ENCODE data around the gene ZNF660.
A peak's percentile ranks its signal among the peaks of the same experiment; 100 is the strongest.
"Not testable (repeated sequence)": the region's sequence is repeated elsewhere in the genome, so short reads cannot be mapped to it uniquely, and the experiment has no call there.

The ZNF660 gene

DNA sequence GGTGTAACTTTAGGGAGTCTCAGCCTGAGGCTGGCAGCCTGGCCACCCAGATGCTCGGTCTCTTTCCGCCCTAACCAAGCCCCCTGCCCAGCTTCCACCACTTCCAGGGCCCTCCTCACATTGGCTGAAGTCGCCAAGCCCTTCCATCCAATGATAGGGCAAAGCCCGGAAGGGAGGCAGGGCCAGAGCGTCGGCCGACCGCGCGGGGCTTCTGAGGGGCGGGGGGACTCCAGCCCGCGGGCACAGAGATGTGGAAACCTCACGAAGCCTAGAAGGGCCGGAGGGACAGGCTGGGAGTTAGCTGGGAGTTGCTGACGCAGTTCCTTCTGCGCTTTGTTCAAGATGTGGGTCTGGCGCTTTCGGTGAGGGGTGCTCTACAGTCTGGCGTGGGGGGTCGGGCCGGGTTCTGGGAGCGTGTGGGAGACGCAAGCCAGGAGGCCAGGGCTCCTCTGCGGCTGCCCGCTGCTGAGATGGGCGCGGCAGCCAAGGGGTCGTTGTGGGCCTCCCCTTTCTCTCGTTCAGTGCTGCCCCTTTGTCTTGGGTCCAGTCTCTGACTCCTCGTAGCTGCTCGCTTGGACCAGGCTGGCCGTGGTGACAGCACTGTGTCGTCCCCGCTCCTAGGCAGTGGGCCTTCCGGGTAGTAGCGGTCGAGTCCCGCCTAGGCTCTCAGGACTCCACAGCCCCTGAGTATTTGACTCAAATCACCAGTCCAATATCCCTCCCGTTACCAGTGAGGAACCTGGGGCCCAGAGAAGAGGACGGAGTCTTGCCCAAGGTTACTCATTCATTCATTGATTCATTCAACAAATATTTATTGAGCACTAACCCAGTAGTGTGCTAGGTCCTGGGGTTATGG, at the start of gene ZNF660:
Gene ZNF660, plus strand, starts transcription at position 319 of the 856 bp plus-strand sequence. CDS start 9,230 bp downstream, outside the sequence.
- DNase-seq (ENCODE audit: low spot score), result peak; percentile 82

GRCh38 chr3:44535364-44535763, 49.4 kb upstream of the ZNF660 start:
- DNase-seq (ENCODE audit: low spot score), result no peak

- not testable (repeated sequence) for DNase-seq (ENCODE audit: low spot score)
Measured at GRCh38 chr3:44544811-44545210, 40.0 kb upstream of the ZNF660 start.

GRCh38 chr3:44554626-44555592, 29.9 kb upstream of the ZNF660 start, which contains the start of gene ZKSCAN7:
ZKSCAN7 (plus strand) TSS chr3:44555193; CDS start chr3:44557048, 1,855 bp downstream.
- DNase-seq (ENCODE audit: low spot score), result peak; percentile 85

DNA sequence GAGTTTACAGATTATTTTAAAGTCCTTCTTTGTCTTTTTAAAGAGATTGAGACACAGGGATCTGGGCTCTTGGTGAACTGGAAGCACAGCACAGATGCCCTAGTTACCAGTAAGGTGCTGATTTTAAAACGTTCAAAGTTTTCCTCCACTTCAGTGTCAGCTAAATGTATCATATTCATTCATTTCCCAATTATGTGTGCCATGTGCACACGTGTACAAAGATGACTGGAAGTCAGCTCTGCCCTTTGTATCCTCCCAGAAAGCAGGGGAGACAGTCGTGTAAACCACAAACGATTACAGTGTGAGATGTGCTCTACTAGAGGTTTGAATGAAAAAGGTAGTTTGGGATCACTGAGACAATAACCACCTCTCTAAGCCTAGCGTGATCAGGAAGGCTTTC, 29.0 kb upstream of the ZNF660 start:
- DNase-seq (ENCODE audit: low spot score), result peak; percentile 30

GRCh38 chr3:44557074-44557473, 27.7 kb upstream of the ZNF660 start:
- DNase-seq (ENCODE audit: low spot score), result no peak

GRCh38 chr3:44561076-44561475, 23.7 kb upstream of the ZNF660 start:
- DNase-seq (ENCODE audit: low spot score), result no peak

DNA sequence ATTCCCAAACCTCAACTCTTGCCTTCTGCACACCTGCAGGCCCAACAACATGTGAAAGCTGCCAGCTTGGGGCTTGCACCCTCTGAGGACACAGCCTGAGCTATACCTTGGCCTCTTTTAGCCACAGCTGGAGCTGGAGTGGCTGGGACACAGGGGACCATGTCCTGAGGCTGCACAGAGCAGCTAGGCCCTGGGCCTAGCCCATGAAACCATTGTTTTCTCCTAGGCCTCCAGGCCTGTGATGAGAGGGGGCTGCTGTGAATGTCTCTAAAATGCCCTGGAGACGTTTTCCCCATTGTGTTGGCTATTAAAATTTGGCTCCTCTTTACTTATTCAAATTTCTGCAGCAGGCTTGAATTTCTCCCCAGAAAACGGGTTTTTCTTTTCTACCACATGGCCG, 22.6 kb upstream of the ZNF660 start:
- no peak for DNase-seq (ENCODE audit: low spot score)

DNA sequence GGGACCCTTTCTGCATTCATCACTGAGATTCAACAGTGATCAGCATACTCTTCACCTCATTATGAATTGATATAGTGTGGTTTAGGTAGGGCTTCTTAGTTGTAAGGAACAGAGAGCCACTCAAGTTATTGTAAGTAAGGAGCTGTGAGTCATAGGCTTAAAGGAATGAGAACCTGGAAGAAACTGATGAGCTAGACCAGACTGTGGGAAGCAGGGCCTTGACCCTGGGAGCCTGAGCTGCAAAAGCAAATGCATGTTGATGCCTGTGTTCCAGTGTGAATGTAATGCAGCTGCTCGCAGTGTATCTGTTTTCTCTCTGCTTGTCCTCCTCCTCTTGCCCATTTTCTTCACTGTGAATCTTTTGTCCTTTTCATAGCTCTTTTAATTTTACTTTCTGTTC, 16.2 kb upstream of the ZNF660 start:
- DNase-seq (ENCODE audit: low spot score), result peak; percentile 32

GRCh38 chr3:44571024-44571423, 13.7 kb upstream of the ZNF660 start:
- no peak for DNase-seq (ENCODE audit: low spot score)

DNA sequence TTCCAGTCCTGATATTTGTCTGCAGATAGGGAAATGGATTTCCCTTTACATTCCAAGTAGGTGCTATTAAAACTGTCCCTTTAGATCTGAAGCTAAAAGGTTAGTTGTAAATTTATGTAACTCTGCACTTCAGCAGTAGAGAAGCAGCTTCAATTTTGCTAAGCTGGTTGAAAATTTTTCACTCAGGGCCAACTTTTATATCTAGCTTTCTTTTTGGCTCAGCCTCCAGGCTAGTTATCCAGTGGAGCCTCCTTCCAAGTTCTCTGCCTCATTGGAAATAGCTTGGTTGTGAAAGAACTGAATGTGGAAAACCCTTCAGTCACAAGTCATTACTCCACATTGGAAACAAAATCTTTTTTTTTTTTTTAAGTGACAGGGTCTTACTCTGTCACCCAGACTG, 8.2 kb upstream of the ZNF660 start:
- DNase-seq (ENCODE audit: low spot score), result no peak

- DNase-seq (ENCODE audit: low spot score), result not testable (repeated sequence)
Measured at GRCh38 chr3:44577354-44577952, 7.3 kb upstream of the ZNF660 start.

DNA sequence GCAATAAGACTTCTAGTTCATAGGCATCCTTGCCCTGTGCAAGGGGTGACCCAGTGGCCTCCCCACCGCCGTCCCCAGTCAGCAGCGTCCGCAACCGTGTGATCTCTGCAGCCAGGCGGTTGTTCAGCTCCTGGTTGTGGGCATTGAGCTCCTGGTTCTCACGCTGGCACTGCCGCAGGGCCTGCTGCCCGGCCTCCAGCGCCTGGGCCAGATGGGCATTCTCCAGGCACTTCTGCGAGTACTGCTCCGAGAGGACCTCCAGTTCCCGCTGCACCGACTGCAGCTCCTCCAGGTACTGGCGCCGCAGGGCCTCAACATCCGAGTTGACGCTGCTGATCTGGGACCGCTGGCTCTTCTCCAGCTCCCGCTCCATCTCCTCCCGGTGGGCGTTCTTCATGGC, 6.4 kb upstream of the ZNF660 start:
- DNase-seq (ENCODE audit: low spot score), result not testable (repeated sequence)

DNA sequence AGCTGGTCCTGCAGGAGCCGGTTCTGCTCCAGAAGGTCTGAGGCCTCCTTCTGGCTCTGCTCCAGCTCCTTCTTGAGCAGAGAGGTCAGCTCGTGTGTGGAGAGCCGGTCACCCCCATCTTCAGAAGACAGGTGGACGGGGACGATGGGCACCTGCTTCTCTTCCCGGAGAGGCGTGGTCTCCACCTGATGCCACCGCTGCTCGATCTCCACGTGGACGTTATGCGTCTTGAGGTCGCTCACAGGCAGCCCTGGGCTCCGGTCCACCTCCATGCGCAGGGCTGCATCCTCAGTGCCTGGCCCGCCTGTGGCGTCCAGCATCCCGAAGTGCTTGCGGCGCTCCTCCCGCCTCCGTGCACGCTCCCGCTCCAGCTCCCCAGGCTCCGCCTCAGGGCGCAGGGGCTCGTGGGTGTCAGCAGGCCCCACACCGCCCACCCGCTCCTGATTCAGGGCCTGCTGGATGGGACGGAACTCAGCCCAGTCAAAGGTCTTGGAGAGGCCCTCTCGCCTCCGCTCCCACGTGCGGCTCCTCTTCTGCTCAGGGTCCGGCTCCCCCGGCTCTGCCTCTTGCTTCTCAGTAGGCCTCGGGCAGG, 5.7 kb upstream of the ZNF660 start:
- not testable (repeated sequence) for DNase-seq (ENCODE audit: low spot score)

DNA sequence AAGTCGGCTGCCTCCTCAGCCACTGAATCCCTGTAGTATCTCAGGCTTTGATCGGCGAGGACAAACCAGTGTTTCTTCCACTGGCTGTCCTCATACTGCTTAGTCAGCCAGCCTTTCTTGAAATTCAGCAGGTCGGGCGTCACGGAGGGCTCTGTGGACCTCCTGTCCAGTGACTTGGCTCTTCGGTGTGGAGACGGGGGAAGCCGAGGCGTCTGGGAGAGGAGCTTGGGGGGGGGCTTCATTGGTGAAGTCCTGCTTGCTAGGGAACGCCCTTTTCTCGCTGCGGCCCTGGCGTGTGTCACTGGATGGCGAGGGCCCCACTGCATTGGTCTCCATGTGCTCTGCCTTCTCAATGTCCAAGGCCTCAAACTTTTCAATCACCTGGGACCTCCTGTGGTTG, 5.0 kb upstream of the ZNF660 start:
- DNase-seq (ENCODE audit: low spot score), result not testable (repeated sequence)

GRCh38 chr3:44580971-44581370, 3.8 kb upstream of the ZNF660 start:
- DNase-seq (ENCODE audit: low spot score), result not testable (repeated sequence)

GRCh38 chr3:44596621-44597020, 11.9 kb downstream of the ZNF660 start:
- no peak for DNase-seq (ENCODE audit: low spot score)

DNA sequence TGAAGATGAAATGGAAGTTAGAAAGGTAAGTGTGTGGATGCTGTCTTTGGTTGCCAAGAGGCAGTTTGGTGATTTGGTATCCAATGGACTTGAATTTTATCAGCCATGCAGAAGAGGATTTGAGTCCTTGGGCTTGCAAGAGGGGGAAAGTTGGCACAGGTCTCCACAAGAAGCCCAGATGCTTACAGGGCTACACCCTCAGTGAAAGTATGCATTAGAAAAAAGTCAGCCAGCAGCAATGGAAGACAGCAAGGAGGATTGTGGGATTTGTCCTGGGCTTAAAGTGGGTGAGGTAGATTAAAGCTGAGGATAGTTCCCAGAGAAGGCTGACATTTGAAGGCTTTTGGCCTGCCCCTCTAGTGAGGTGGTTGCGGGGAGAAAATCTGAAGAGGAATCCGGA, 17.0 kb downstream of the ZNF660 start:
- DNase-seq (ENCODE audit: low spot score), result no peak

DNA sequence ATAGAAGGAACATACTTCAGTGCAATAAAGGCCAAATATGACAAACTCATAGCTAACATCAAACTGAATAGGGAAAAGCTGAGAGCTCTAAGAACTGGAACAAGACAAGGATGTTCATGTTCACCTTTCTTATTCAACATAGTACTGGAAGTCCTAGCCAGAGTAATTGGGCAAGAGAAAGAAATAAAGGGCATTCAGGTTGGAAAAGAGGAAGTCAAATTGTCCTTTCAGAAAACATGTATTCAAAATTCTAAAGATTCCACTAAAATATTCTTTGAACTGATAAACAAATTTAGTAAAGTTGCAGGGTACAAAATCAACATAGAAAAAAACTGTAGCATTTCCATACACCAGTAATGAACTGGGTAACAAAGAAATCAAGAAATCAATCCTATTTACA, 27.9 kb downstream of the ZNF660 start:
- no peak for DNase-seq (ENCODE audit: low spot score)

- peak; percentile 90 for DNase-seq (ENCODE audit: low spot score)
Measured at GRCh38 chr3:44624749-44625480, 40.2 kb downstream of the ZNF660 start, which contains the start of gene ZNF197. ZNF197 (plus strand) TSS chr3:44625036; CDS start chr3:44629155, 4,119 bp downstream.

DNA sequence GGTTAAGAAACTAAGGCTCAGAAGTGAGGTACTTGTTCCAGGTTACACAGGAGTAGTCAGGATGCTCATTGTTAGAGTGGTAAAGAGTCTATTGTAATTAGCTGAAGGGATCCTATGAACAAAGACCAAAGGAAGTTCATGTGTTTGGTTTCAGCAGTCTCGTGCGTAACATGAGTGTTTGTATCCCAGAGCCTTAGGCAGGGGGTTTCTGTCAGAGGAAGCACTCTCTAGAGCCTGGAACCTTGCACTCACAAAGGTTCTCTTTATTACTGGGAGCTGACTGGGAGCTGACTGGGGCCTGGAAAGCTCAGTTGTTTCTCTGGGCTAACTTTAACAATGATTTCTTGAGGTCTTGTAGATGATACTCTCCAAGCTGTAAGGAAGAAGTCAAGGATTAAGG, 44.0 kb downstream of the ZNF660 start:
- DNase-seq (ENCODE audit: low spot score), result no peak
